GM23338 (cell line): ENCODE measurements around the gene RPF1. TPM values are rescaled to one million over a fixed set of nuclear protein-coding genes. Genes with fewer than 3 reads are reported as not detected.

Source experiments
- ATAC-seq: fragments of 200-7000 bp; cut with Tn5 transposase; 3 replicates; pipeline ENCODE4 v1.9.1; 2020
- DNase-seq: peaks from one replicate; pipeline ENCODE4 v3.0.0-alpha.2; 2015; ENCODE audit warnings: low spot score
- H2AFZ ChIP-seq: fragments of 200-600 bp; sonication (generic); 2 replicates; pipeline ENCODE4 v1.8.0; 2016; ENCODE audit warnings: antibody characterized with exemption, mild to moderate bottlenecking, moderate library complexity
- H3F3A ChIP-seq: fragments of 200-600 bp; sonication (generic); replicated peaks from 2 replicates; pipeline ENCODE4 v1.8.0; 2017; ENCODE audit warnings: antibody characterized with exemption, mixed run types, low read depth
- H3K27ac ChIP-seq: fragments of 200-600 bp; sonication (generic); 2 replicates; pipeline ENCODE4 v1.6.1; 2016; ENCODE audit warnings: low read depth
- H3K27me3 ChIP-seq: fragments of 200-600 bp; sonication (generic); 2 replicates; pipeline ENCODE4 v1.8.0; 2016; ENCODE audit warnings: mild to moderate bottlenecking, mixed run types, moderate library complexity; ENCODE audit not compliant: insufficient read depth
- H3K36me3 ChIP-seq: fragments of 200-600 bp; sonication (generic); 2 replicates; pipeline ENCODE4 v1.8.0; 2016; ENCODE audit warnings: mild to moderate bottlenecking; ENCODE audit not compliant: insufficient read depth
- H3K4me1 ChIP-seq: fragments of 200-600 bp; sonication (generic); 2 replicates; pipeline ENCODE4 v1.8.0; 2016; ENCODE audit warnings: mild to moderate bottlenecking, moderate library complexity; ENCODE audit not compliant: insufficient read depth
- H3K4me2 ChIP-seq: fragments of 200-600 bp; sonication (generic); 2 replicates; pipeline ENCODE4 v1.7.1; 2017; ENCODE audit warnings: mixed run types
- H3K4me3 ChIP-seq: fragments of 200-600 bp; sonication (generic); 2 replicates; pipeline ENCODE4 v1.6.1; 2016; ENCODE audit warnings: mixed run types
- H3K79me2 ChIP-seq: fragments of 200-600 bp; sonication (generic); replicated peaks from 2 replicates; pipeline ENCODE4 v1.8.0; 2017; ENCODE audit warnings: mild to moderate bottlenecking; ENCODE audit not compliant: insufficient read depth
- H3K9me2 ChIP-seq: fragments of 200-600 bp; sonication (generic); 2 replicates; pipeline ENCODE4 v1.8.0; 2017; ENCODE audit not compliant: insufficient read depth
- H4K20me1 ChIP-seq: fragments of 200-600 bp; sonication (generic); replicated peaks from 2 replicates; pipeline ENCODE4 v1.8.0; 2017; ENCODE audit warnings: mild to moderate bottlenecking; ENCODE audit not compliant: insufficient read depth
- H3K27ac Mint-ChIP-seq: 2 replicates; pipeline ENCODE4 v1.8.0; 2020; ENCODE audit warnings: inconsistent platforms, mild to moderate bottlenecking, moderate library complexity, mixed read lengths
- H3K27me3 Mint-ChIP-seq: 3 replicates; pipeline ENCODE4 v1.8.0; 2022; ENCODE audit warnings: low read depth, mild to moderate bottlenecking, moderate library complexity, mixed read lengths, inconsistent platforms; ENCODE audit not compliant: insufficient read depth, poor library complexity
- H3K36me3 Mint-ChIP-seq: 3 replicates; pipeline ENCODE4 v1.8.0; 2021; ENCODE audit warnings: low read depth, mild to moderate bottlenecking, inconsistent platforms, moderate library complexity, mixed read lengths
- H3K4me1 Mint-ChIP-seq: 3 replicates; pipeline ENCODE4 v1.8.0; 2020; ENCODE audit warnings: mild to moderate bottlenecking, inconsistent platforms, mixed read lengths
- H3K4me3 Mint-ChIP-seq: 3 replicates; pipeline ENCODE4 v1.8.0; 2021; ENCODE audit warnings: moderate library complexity, mild to moderate bottlenecking, inconsistent platforms, mixed read lengths
- H3K9me3 Mint-ChIP-seq: 3 replicates; pipeline ENCODE4 v1.8.0; 2020; ENCODE audit warnings: moderate library complexity, mild to moderate bottlenecking, inconsistent platforms, mixed read lengths
- CREB1 ChIP-seq: fragments of 250-450 bp; sonication (Bioruptor Pico); IDR thresholded peaks from 2 replicates; pipeline ENCODE4 v1.5.0; 2020; ENCODE audit warnings: low read depth, mild to moderate bottlenecking, moderate library complexity
- EZH2 ChIP-seq: fragments of 200-600 bp; sonication (generic); IDR thresholded peaks from one replicate; pipeline ENCODE4 v1.8.0; 2017; ENCODE audit warnings: antibody characterized with exemption, mild to moderate bottlenecking, low read depth; ENCODE audit not compliant: unreplicated experiment
- EZH2phosphoT487 ChIP-seq: fragments of 200-600 bp; sonication (generic); IDR thresholded peaks from one replicate; pipeline ENCODE4 v1.8.1; 2018; ENCODE audit warnings: antibody characterized with exemption; ENCODE audit not compliant: unreplicated experiment
- JUNB ChIP-seq: IDR thresholded peaks from one replicate; pipeline ENCODE4 v1.6.1; 2016; ENCODE audit warnings: antibody characterized with exemption; ENCODE audit not compliant: unreplicated experiment
- NANOG ChIP-seq: IDR thresholded peaks from 2 replicates; pipeline ENCODE4 v1.6.1; 2016; ENCODE audit warnings: antibody characterized with exemption, borderline replicate concordance
- STAT1 ChIP-seq: IDR thresholded peaks from one replicate; pipeline ENCODE4 v1.6.1; 2016; ENCODE audit warnings: antibody characterized with exemption; ENCODE audit not compliant: unreplicated experiment
- ZNF331 ChIP-seq: fragments of 250-450 bp; sonication (Bioruptor Pico); IDR thresholded peaks from 2 replicates; pipeline ENCODE4 v1.5.0; 2020; ENCODE audit warnings: low read depth, mild to moderate bottlenecking, moderate library complexity
- polyA plus RNA-seq: library from polyadenylated mRNA; unstranded; fragments of >200 nt; fragmentation: Nextera tagmentation; extraction: Ambion mirVana; gene quantifications from 2 replicates; pipeline ENCODE4 v1.2.1, GENCODE V29; 2016
- total RNA-seq: library from RNA; depleted of rRNA; stranded (reverse); fragments of >200 nt; shearing (Covaris generic); gene quantifications from 2 replicates; pipeline ENCODE4 v1.2.3, GENCODE V29; 2014
- TF ChIP-seq, protein P1 (sequence below): IDR thresholded peaks from 2 replicates; pipeline ENCODE4 v1.6.1; 2016; ENCODE audit warnings: antibody characterized with exemption
- TF ChIP-seq, protein P2 (sequence below): fragments of 250-450 bp; sonication (Bioruptor Pico); IDR thresholded peaks from 2 replicates; pipeline ENCODE4 v1.5.0; 2020; ENCODE audit warnings: mild to moderate bottlenecking, moderate library complexity
- TF ChIP-seq, protein P3 (sequence below): IDR thresholded peaks from one replicate; pipeline ENCODE4 v1.6.1; 2018; ENCODE audit warnings: antibody characterized with exemption; ENCODE audit not compliant: unreplicated experiment

Gene RPF1
- total and polyA plus RNA-seq, 2 experiments from 2014 or later = 56.4 to 57.1 TPM

DNA sequence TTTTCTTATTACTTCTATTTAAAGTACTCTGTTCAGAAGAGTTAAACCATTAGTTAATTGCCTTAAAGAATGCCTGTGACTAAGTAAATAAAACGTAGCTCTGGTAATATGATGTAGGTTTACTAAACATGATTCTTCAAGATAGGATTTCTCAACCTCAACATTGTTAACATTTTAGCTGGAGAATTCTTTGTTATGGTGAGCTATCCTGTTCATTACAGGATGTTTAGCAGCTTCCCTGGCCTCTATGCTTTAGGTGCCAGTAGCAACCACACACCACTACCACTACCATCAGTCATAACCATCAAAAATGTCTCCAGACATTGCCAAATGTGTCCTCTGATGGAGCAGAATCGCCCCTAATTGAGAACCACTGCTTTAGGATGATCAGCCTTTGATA, 10.7 kb downstream of the RPF1 start:
- DNase-seq = no peak
- H3K36me3 Mint-ChIP-seq = peaks cover 46% of the 10 kb centered on the region

DNA sequence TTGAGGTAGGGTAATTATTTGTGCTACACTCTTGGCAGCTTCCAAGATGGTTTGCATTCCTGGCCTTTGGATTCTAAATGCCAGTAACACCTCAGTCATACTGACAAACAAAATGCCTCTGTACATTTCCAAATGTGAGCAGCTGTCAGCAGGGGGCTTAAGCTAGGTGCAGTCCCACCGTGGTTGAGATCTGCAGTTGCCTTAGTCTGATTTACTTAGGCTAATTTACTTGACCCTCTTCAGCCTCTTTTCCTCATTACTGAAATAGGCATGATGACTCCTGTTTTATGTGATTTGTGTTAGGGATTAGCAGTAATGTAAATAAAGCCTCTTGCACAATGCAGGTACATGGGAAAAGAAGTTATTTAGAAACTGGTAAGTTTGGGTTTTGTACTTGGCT, 13.7 kb downstream of the RPF1 start:
- peaks cover 2% of the 10 kb centered on the region for H3K27me3 Mint-ChIP-seq
- H3K4me3 Mint-ChIP-seq = no peak overlapping the region
- H3K4me3 ChIP-seq = no peak overlapping the region
- H3K36me3 ChIP-seq = peaks cover 22% of the 10 kb centered on the region
- no peak overlapping the region for H3K27ac ChIP-seq
- H3K79me2 ChIP-seq = peaks cover 4% of the 10 kb centered on the region
- no peaks in the 10 kb centered on the region for H3K9me3 Mint-ChIP-seq
- H4K20me1 ChIP-seq = no peaks in the 10 kb centered on the region
- H3K27me3 ChIP-seq = no peaks in the 10 kb centered on the region
- H3K27ac Mint-ChIP-seq = no peak overlapping the region
- peaks cover 50% of the 10 kb centered on the region for H3K36me3 Mint-ChIP-seq
- no peaks in the 10 kb centered on the region for H3K4me1 Mint-ChIP-seq
- H2AFZ ChIP-seq = no peak overlapping the region
- no peak overlapping the region for H3K4me2 ChIP-seq
- DNase-seq = no peak
- H3F3A ChIP-seq = no peaks in the 10 kb centered on the region
- H3K9me2 ChIP-seq = no peaks in the 10 kb centered on the region
- no peaks in the 10 kb centered on the region for H3K4me1 ChIP-seq
- no peak for ATAC-seq
- TF ChIP-seq, protein P1, sequence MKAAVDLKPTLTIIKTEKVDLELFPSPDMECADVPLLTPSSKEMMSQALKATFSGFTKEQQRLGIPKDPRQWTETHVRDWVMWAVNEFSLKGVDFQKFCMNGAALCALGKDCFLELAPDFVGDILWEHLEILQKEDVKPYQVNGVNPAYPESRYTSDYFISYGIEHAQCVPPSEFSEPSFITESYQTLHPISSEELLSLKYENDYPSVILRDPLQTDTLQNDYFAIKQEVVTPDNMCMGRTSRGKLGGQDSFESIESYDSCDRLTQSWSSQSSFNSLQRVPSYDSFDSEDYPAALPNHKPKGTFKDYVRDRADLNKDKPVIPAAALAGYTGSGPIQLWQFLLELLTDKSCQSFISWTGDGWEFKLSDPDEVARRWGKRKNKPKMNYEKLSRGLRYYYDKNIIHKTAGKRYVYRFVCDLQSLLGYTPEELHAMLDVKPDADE = no peak
- no peak for TF ChIP-seq CREB1
- TF ChIP-seq EZH2phosphoT487 = no peak
- no peak for TF ChIP-seq NANOG
- TF ChIP-seq STAT1 = no peak
- TF ChIP-seq JUNB = no peak
- TF ChIP-seq ZNF331 = no peak
- TF ChIP-seq, protein P2, sequence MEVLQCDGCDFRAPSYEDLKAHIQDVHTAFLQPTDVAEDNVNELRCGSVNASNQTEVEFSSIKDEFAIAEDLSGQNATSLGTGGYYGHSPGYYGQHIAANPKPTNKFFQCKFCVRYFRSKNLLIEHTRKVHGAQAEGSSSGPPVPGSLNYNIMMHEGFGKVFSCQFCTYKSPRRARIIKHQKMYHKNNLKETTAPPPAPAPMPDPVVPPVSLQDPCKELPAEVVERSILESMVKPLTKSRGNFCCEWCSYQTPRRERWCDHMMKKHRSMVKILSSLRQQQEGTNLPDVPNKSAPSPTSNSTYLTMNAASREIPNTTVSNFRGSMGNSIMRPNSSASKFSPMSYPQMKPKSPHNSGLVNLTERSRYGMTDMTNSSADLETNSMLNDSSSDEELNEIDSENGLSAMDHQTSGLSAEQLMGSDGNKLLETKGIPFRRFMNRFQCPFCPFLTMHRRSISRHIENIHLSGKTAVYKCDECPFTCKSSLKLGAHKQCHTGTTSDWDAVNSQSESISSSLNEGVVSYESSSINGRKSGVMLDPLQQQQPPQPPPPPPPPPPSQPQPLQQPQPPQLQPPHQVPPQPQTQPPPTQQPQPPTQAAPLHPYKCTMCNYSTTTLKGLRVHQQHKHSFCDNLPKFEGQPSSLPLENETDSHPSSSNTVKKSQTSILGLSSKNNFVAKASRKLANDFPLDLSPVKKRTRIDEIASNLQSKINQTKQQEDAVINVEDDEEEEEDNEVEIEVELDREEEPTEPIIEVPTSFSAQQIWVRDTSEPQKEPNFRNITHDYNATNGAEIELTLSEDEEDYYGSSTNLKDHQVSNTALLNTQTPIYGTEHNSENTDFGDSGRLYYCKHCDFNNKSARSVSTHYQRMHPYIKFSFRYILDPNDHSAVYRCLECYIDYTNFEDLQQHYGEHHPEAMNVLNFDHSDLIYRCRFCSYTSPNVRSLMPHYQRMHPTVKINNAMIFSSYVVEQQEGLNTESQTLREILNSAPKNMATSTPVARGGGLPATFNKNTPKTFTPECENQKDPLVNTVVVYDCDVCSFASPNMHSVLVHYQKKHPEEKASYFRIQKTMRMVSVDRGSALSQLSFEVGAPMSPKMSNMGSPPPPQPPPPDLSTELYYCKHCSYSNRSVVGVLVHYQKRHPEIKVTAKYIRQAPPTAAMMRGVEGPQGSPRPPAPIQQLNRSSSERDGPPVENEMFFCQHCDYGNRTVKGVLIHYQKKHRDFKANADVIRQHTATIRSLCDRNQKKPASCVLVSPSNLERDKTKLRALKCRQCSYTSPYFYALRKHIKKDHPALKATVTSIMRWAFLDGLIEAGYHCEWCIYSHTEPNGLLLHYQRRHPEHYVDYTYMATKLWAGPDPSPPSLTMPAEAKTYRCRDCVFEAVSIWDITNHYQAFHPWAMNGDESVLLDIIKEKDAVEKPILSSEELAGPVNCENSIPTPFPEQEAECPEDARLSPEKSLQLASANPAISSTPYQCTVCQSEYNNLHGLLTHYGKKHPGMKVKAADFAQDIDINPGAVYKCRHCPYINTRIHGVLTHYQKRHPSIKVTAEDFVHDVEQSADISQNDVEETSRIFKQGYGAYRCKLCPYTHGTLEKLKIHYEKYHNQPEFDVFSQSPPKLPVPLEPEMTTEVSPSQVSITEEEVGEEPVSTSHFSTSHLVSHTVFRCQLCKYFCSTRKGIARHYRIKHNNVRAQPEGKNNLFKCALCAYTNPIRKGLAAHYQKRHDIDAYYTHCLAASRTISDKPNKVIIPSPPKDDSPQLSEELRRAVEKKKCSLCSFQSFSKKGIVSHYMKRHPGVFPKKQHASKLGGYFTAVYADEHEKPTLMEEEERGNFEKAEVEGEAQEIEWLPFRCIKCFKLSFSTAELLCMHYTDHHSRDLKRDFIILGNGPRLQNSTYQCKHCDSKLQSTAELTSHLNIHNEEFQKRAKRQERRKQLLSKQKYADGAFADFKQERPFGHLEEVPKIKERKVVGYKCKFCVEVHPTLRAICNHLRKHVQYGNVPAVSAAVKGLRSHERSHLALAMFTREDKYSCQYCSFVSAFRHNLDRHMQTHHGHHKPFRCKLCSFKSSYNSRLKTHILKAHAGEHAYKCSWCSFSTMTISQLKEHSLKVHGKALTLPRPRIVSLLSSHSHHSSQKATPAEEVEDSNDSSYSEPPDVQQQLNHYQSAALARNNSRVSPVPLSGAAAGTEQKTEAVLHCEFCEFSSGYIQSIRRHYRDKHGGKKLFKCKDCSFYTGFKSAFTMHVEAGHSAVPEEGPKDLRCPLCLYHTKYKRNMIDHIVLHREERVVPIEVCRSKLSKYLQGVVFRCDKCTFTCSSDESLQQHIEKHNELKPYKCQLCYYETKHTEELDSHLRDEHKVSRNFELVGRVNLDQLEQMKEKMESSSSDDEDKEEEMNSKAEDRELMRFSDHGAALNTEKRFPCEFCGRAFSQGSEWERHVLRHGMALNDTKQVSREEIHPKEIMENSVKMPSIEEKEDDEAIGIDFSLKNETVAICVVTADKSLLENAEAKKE (CRISPR knock-in tag) = no peak
- no peak for TF ChIP-seq EZH2

More for the DNA sequence above, 10.7 kb downstream of the RPF1 start:
- Histone ChIP-seq H3K4me2 (no peak overlapping the region), H3K4me1 (no peaks in the 10 kb centered on the region), H2AFZ (no peak overlapping the region), H3K9me2 (no peaks in the 10 kb centered on the region), H4K20me1 (0 out of 2 replicates have a peak, but pooled peaks cover 5% of the 10 kb centered on the region), H3F3A (no peaks in the 10 kb centered on the region), H3K27me3 (no peaks in the 10 kb centered on the region), H3K36me3 (peaks cover 17% of the 10 kb centered on the region), H3K4me3 (no peak overlapping the region), H3K27ac (no peak overlapping the region), H3K79me2 (peaks cover 27% of the 10 kb centered on the region)
- peaks cover 2% of the 10 kb centered on the region for H3K27me3 Mint-ChIP-seq
- TF ChIP-seq EZH2 = no peak
- TF ChIP-seq CREB1 = no peak
- TF ChIP-seq, protein P3, sequence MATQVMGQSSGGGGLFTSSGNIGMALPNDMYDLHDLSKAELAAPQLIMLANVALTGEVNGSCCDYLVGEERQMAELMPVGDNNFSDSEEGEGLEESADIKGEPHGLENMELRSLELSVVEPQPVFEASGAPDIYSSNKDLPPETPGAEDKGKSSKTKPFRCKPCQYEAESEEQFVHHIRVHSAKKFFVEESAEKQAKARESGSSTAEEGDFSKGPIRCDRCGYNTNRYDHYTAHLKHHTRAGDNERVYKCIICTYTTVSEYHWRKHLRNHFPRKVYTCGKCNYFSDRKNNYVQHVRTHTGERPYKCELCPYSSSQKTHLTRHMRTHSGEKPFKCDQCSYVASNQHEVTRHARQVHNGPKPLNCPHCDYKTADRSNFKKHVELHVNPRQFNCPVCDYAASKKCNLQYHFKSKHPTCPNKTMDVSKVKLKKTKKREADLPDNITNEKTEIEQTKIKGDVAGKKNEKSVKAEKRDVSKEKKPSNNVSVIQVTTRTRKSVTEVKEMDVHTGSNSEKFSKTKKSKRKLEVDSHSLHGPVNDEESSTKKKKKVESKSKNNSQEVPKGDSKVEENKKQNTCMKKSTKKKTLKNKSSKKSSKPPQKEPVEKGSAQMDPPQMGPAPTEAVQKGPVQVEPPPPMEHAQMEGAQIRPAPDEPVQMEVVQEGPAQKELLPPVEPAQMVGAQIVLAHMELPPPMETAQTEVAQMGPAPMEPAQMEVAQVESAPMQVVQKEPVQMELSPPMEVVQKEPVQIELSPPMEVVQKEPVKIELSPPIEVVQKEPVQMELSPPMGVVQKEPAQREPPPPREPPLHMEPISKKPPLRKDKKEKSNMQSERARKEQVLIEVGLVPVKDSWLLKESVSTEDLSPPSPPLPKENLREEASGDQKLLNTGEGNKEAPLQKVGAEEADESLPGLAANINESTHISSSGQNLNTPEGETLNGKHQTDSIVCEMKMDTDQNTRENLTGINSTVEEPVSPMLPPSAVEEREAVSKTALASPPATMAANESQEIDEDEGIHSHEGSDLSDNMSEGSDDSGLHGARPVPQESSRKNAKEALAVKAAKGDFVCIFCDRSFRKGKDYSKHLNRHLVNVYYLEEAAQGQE = no peak
- no peak for TF ChIP-seq STAT1
- H3K9me3 Mint-ChIP-seq = no peaks in the 10 kb centered on the region
- no peak overlapping the region for H3K4me3 Mint-ChIP-seq
- ATAC-seq = no peak
- no peaks in the 10 kb centered on the region for H3K4me1 Mint-ChIP-seq
- H3K27ac Mint-ChIP-seq = no peak overlapping the region
